Measurements from ENCODE around the gene NUFIP2.

- TF ChIP-seq CTCF (IDR thresholded peaks at IDR 0.05) (no peak), POLR2AphosphoS5 (IDR thresholded peaks at IDR 0.05; ENCODE audit: low read depth, low read length) (no peak)
Measured at GRCh38 chr17:29283961-29284360, 10.0 kb downstream of the NUFIP2 start.

All from Panc1 (cell line).